BLaER1 treated with 17β-estradiol and CSF1 and Interleukin-3, amounts not matched to agents 10 nM and 100 nM (cell line): ENCODE results near the gene TUBA8.
"Not testable (repeated sequence)": the region's sequence is repeated elsewhere in the genome, so short reads cannot be mapped to it uniquely, and the experiment has no call there.

ENCODE experiments used
- H3K27ac ChIP-seq, 11 experiments: shearing (Covaris generic); formaldehyde crosslinking; 2 replicates each; pipeline ENCODE4 v1.8.1; 2022
- H3K27me3 ChIP-seq, 11 experiments: shearing (Covaris generic); formaldehyde crosslinking; 2 replicates each; pipeline ENCODE4 v1.8.1; 2022
- H3K36me3 ChIP-seq, 11 experiments: shearing (Covaris generic); formaldehyde crosslinking; 2 replicates each; pipeline ENCODE4 v1.8.1; 2022
- H3K4me1 ChIP-seq, 10 experiments: shearing (Covaris generic); formaldehyde crosslinking; 2 replicates each; pipeline ENCODE4 v1.8.1; 2022
- H3K4me2 ChIP-seq, 11 experiments: shearing (Covaris generic); formaldehyde crosslinking; 2 replicates each; pipeline ENCODE4 v1.8.1; 2022
- H3K4me3 ChIP-seq, 10 experiments: shearing (Covaris generic); formaldehyde crosslinking; 2 replicates each; pipeline ENCODE4 v1.8.1; 2022
- H3K9ac ChIP-seq, 11 experiments: shearing (Covaris generic); formaldehyde crosslinking; 2 replicates each; pipeline ENCODE4 v1.8.1; 2022
- H3K9me3 ChIP-seq, 11 experiments: shearing (Covaris generic); formaldehyde crosslinking; replicated peaks in 1 of 11; 2 replicates each; pipeline ENCODE4 v1.8.1; 2022
- H4K20me1 ChIP-seq, 11 experiments: shearing (Covaris generic); formaldehyde crosslinking; 2 replicates each; pipeline ENCODE4 v1.8.1; 2022
- Cebpa-rat ChIP-seq, 11 experiments: shearing (Covaris generic); IDR thresholded peaks; 2 replicates each; pipeline ENCODE4 v1.8.1; 2022

The TUBA8 gene

DNA sequence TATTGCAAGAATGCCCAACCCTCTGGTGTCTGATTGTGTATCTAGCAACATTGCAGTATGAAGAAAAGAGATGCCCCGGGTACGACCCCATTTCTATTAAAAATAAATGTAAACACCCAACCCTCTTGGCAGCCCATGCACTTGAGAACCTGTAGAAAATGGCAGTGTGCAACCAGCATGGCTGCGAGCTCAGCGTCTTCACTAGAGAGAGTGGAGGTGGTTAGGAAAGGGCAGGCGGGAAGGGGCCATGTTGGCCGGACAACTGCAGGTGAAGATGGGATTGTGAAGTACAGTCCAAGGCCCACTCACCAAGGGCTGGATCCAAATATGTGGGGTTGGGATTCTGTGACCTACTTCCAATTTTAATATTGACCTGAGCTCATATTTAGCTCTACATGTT lies 16.9 kb upstream of the TUBA8 start:
- Histone ChIP-seq H3K9me3 (peaks cover 0 to 10% (median 5%) of the 10 kb centered on the region in 11 experiments; a peak in 5 of 22 replicates), H3K36me3 (peaks cover 31 to 88% (median 66%) of the 10 kb centered on the region in 11 experiments), H3K4me1 (peaks cover 4 to 30% (median 13%) of the 10 kb centered on the region in 10 experiments; a peak in 15 of 20 replicates), H3K9ac (no peak overlapping the region), H3K27ac (no peak overlapping the region), H3K27me3 (no peaks in the 10 kb centered on the region), H3K4me2 (no peak overlapping the region), H3K4me3 (no peak overlapping the region), H4K20me1 (peaks cover 0 to 48% (median 18%) of the 10 kb centered on the region in 11 experiments; a peak in 17 of 22 replicates)
- TF ChIP-seq Cebpa-rat (IDR thresholded peaks at IDR 0.05), result no peak

DNA sequence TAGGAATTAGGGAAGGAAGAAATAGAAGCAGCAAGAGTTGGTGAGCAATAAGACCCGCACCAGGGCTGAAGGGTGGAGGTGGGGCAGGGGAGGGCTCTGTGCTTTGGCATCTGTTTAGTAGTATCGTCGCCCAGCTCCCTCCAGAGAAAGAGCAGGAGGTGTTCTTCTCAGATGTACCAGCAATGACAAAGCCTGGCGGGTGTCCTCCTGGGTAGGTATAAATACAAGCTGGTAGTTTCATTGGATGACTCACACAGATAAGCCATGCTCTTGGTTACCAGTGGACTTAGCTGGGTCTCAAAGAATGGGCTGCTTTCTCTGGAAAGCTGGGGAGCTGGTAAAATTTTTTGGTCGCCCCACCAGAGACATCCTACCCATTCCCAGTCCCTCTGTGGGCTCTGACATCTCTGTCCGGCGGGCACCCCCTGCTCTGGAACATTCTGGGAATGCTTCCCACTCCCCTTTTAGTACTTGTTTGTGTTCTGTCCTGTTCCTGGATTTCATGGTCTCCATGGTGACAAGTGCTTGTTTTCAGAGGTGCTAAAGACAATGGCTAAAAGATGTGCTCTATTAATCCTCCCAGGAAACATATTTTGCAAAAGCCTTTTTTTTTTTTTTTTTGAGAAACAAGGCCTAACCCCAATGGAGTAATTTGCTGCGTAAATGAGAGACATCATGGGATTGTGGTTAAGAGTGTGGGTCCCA lies 15.4 kb upstream of the TUBA8 start:
- Histone ChIP-seq H3K36me3 (peaks cover 16 to 73% (median 56%) of the 10 kb centered on the region in 11 experiments), H3K4me2 (peak overlapping the region in 3 of 11 experiments; percentile 22 to 34 (median 32); a peak in 4 of 22 replicates)

DNA sequence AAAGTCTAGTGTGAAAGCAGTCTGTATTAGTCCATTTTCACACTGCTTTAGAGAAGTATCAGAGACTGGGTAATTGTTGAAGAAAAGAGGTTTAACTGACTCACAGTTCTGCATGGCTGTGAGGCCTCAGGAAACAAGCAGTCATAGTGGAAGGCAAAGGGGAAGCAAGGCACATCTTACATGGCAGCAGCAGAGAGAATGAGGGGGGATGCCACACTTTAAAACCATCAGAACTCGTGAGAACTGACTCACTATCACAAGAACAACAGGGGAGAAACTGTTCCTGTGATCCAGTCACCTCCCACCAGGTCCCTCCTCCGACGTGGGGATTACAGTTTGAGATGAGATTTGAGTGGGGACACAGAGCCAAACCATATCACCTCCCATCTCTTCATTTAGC lies 13.8 kb upstream of the TUBA8 start:
- H4K20me1 ChIP-seq, result peaks cover 0 to 19% (median 0%) of the 10 kb centered on the region in 11 experiments; a peak in 6 of 22 replicates
- TF ChIP-seq Cebpa-rat (IDR thresholded peaks at IDR 0.05), result no peak
- H3K36me3 ChIP-seq, result peaks cover 12 to 72% (median 52%) of the 10 kb centered on the region in 11 experiments
- no peaks in the 10 kb centered on the region for H3K27me3 ChIP-seq
- H3K27ac ChIP-seq, result no peak overlapping the region
- peaks cover 0 to 13% (median 2%) of the 10 kb centered on the region in 10 experiments; a peak in 5 of 20 replicates for H3K4me1 ChIP-seq
- no peak overlapping the region; a peak in 1 of 22 replicates for H3K4me2 ChIP-seq
- no peak overlapping the region for H3K4me3 ChIP-seq
- H3K9ac ChIP-seq, result no peak overlapping the region
- peaks cover 0 to 10% (median 5%) of the 10 kb centered on the region in 11 experiments; a peak in 5 of 22 replicates for H3K9me3 ChIP-seq

More for the DNA sequence above, 15.4 kb upstream of the TUBA8 start:
- no peak overlapping the region for H3K9ac ChIP-seq
- peaks cover 0 to 32% (median 3%) of the 10 kb centered on the region in 11 experiments; a peak in 14 of 22 replicates for H4K20me1 ChIP-seq
- peaks cover 0 to 10% (median 5%) of the 10 kb centered on the region in 11 experiments; a peak in 5 of 22 replicates for H3K9me3 ChIP-seq
- H3K27ac ChIP-seq, result no peak overlapping the region
- H3K4me3 ChIP-seq, result no peak overlapping the region
- peaks cover 0 to 14% (median 3%) of the 10 kb centered on the region in 10 experiments; a peak in 7 of 20 replicates for H3K4me1 ChIP-seq
- no peaks in the 10 kb centered on the region for H3K27me3 ChIP-seq
- TF ChIP-seq Cebpa-rat (IDR thresholded peaks at IDR 0.05), result no peak

DNA sequence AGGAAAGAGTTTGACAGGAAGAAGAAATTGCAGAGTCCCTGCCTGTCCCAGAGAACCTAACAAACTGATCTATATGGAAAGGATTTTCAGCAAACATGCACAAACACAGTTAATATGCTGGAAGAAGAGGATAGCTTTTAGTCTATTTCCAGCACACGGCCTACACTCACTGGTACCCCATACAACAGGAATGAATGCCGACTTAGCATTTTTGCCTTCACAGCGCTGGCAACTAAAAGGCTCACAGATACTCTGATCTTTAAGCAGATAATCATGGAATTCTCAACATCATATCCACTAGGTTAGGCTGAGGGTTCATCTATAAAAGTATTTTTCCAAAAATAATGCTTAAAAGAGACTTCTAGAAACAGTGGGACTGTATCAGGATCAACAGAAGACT lies 9.8 kb upstream of the TUBA8 start:
- Histone ChIP-seq H3K36me3 (peaks cover 11 to 69% (median 30%) of the 10 kb centered on the region in 11 experiments; a peak in 20 of 22 replicates), H3K9me3 (peaks cover 3 to 32% (median 25%) of the 10 kb centered on the region in 11 experiments), H3K27ac (no peak overlapping the region)

DNA sequence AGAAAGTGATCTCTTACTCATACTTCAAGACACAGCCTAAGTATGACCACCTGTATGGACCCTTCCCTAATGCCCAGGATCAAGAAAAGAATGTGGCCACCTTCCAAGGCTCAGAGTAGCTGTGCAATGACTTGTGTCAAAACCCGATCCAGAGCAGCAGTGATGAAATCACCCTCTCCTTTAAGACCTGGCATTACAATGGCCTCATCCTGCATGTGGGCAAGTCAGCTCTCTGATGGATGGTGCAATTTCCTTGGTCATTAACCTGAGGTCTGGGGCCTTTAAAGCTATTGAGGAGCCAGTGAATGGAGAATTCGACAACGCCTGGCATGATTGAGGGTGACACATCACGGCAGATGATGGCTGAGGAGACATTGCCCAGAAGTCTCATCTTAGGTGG lies 9.1 kb upstream of the TUBA8 start:
- peaks cover 11 to 39% (median 30%) of the 10 kb centered on the region in 11 experiments for H3K9me3 ChIP-seq
- no peak overlapping the region for H3K4me3 ChIP-seq
- TF ChIP-seq Cebpa-rat (IDR thresholded peaks at IDR 0.05), result 0 out of 22 replicates have a peak, but pooled peaks of 1 of the 11 experiments have one; percentile 8
- H3K27ac ChIP-seq, result no peak overlapping the region
- H3K4me1 ChIP-seq, result peaks cover 12 to 19% (median 16%) of the 10 kb centered on the region in 10 experiments; a peak in 19 of 20 replicates
- H4K20me1 ChIP-seq, result no peaks in the 10 kb centered on the region; a peak in 2 of 22 replicates
- peaks cover 0 to 24% (median 0%) of the 10 kb centered on the region in 11 experiments; a peak in 6 of 22 replicates for H3K27me3 ChIP-seq
- peaks cover 14 to 65% (median 30%) of the 10 kb centered on the region in 11 experiments; a peak in 19 of 22 replicates for H3K36me3 ChIP-seq
- H3K4me2 ChIP-seq, result no peak overlapping the region
- H3K9ac ChIP-seq, result no peak overlapping the region

More for the DNA sequence above, 9.8 kb upstream of the TUBA8 start:
- Histone ChIP-seq H3K9ac (no peak overlapping the region), H3K4me1 (peaks cover 12 to 26% (median 16%) of the 10 kb centered on the region in 10 experiments; a peak in 19 of 20 replicates), H3K27me3 (peaks cover 0 to 16% (median 0%) of the 10 kb centered on the region in 11 experiments; a peak in 4 of 22 replicates), H3K4me2 (no peak overlapping the region), H3K4me3 (no peak overlapping the region), H4K20me1 (peaks cover 0 to 3% (median 0%) of the 10 kb centered on the region in 11 experiments; a peak in 2 of 22 replicates)
- no peak for TF ChIP-seq Cebpa-rat (IDR thresholded peaks at IDR 0.05)

DNA sequence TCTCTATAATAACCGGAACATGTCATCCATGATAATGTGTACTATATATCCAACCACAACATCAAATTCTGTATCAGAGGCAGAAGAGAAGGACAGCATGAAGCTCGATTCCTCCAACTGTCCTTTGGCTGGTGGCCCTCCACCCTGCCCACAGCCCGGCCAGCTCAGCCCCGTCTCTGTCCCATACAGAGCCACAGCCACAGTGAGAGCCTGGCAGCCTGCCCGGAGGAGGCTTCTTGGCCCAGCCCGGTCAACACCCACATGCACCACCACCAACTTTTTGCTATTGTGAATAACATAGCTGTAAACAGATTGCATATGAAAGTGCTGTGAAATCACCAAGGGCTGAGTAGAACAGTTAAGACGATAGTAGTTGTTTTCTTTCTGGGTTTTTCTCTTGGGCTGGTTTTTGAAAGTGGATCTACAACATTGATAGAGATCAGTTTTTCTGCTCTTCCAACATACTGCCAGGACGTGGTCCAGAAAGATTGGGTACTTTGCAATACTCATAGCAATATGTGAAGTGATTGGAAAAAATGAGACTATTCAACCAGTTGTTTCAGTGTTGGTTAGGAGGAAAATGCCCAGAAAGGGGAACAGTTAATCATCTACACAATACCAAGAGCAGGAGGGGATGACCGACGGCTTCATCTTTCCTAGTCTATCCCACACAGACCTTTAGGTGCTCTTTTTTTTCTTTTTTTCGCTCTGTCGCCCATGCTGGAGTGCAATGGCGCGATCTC lies 6.9 kb upstream of the TUBA8 start:
- TF ChIP-seq Cebpa-rat (IDR thresholded peaks at IDR 0.05), result no peak

DNA sequence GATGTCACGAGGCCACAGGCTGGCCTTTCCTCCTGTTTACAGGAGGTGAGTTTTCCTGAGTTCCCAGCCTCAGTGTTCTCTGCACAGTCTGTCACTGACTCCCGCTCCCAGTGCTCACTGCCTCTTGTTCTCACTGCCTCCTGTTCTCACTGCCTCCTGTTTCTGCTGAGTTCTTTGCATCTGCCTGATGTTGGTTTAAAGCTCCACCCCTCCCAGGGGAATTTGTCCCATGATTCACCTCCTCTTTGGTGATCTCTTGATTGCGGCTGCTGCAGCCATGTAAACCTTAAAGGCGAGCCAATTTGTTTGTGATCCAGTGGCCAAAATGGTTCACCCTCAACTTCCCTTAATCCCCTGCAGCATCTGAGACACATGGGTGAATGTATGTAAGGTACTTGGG lies 6.0 kb upstream of the TUBA8 start:
- peaks cover 0 to 4% (median 2%) of the 10 kb centered on the region in 11 experiments; a peak in 10 of 22 replicates for H4K20me1 ChIP-seq
- H3K27ac ChIP-seq, result no peak overlapping the region
- peaks cover 30 to 59% (median 52%) of the 10 kb centered on the region in 11 experiments for H3K9me3 ChIP-seq
- peaks cover 0 to 54% (median 5%) of the 10 kb centered on the region in 11 experiments; a peak in 15 of 22 replicates for H3K27me3 ChIP-seq
- H3K4me2 ChIP-seq, result peak overlapping the region; percentile 7 to 69 (median 49)
- no peak overlapping the region for H3K4me3 ChIP-seq
- H3K4me1 ChIP-seq, result peaks cover 13 to 20% (median 16%) of the 10 kb centered on the region in 10 experiments; a peak in 19 of 20 replicates
- TF ChIP-seq Cebpa-rat (IDR thresholded peaks at IDR 0.05), result no peak
- H3K36me3 ChIP-seq, result peaks cover 6 to 46% (median 19%) of the 10 kb centered on the region in 11 experiments; a peak in 19 of 22 replicates
- no peak overlapping the region for H3K9ac ChIP-seq

More for the DNA sequence above, 6.9 kb upstream of the TUBA8 start:
- Histone ChIP-seq H4K20me1 (no peaks in the 10 kb centered on the region; a peak in 2 of 22 replicates), H3K36me3 (peaks cover 13 to 47% (median 23%) of the 10 kb centered on the region in 11 experiments; a peak in 19 of 22 replicates), H3K9me3 (peaks cover 30 to 54% (median 47%) of the 10 kb centered on the region in 11 experiments), H3K27me3 (peaks cover 0 to 46% (median 4%) of the 10 kb centered on the region in 11 experiments; a peak in 10 of 22 replicates), H3K4me1 (peaks cover 12 to 17% (median 15%) of the 10 kb centered on the region in 10 experiments; a peak in 19 of 20 replicates), H3K9ac (no peak overlapping the region), H3K27ac (no peak overlapping the region), H3K4me2 (peak overlapping the region; percentile 7 to 69 (median 49); a peak in 17 of 22 replicates), H3K4me3 (no peak overlapping the region)

DNA sequence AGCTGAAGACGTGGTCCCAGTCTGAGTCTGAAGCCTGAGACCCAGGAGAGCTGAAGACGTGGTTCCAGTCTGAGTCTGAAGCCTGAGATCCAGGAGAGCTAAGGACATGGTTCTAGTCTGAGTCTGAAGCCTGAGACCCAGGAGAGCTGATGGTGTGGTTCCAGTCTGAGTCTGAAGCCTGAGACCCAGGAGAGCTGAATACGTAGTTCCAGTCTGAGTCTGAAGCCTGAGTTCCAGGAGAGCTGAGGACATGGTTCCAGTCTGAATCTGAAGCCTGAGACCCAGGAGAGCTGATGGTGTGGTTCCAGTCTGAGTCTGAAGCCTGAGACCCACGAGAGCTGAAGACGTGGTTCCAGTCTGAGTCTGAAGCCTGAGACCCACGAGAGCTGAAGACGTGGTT lies 4.6 kb upstream of the TUBA8 start:
- H3K36me3 ChIP-seq, result peaks cover 4 to 33% (median 15%) of the 10 kb centered on the region in 11 experiments; a peak in 17 of 22 replicates
- H3K9me3 ChIP-seq, result peaks cover 30 to 59% (median 52%) of the 10 kb centered on the region in 11 experiments
- not testable (repeated sequence) for H3K4me2 ChIP-seq, H3K27ac ChIP-seq, H3K9ac ChIP-seq
- H3K4me3 ChIP-seq, result peak overlapping the region in 1 of 10 experiments; percentile 1; a peak in 2 of 20 replicates
- H3K4me1 ChIP-seq, result peaks cover 26 to 34% (median 30%) of the 10 kb centered on the region in 10 experiments
- peaks cover 10 to 18% (median 14%) of the 10 kb centered on the region in 11 experiments; a peak in 20 of 22 replicates for H4K20me1 ChIP-seq
- H3K27me3 ChIP-seq, result peaks cover 5 to 68% (median 19%) of the 10 kb centered on the region in 11 experiments

DNA sequence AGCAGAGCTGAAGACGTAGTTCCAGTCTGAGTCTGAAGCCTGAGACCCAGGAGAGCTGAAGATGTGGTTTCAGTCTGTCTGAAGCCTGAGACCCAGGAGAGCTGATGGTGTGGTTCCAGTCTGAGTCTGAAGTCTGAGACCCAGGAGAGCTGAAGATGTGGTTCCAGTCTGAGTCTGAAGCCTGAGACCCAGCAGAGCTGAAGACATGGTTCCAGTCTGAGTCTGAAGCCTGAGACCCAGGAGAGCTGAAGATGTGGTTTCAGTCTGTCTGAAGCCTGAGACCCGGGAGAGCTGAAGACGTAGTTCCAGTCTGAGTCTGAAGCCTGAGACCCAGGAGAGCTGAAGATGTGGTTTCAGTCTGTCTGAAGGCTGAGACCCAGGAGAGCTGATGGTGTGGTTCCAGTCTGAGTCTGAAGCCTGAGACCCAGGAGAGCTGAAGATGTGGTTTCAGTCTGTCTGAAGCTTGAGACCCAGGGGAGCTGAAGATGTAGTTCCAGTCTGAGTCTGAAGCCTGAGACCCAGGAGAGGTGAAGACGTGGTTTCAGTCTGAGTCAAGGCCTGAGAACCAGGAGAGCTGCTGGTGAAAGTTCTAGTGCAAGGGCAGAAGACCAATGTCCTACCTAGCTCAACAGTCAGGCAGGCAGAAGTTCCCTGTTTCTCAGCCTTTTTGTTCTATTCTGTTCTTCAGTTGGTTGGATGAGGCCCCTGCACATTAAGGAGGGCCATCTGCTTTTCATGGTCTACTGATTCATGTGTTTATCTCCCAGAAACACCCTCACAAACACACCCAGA lies 3.9 kb upstream of the TUBA8 start:
- not testable (repeated sequence) for H3K4me3 ChIP-seq, H3K9ac ChIP-seq, H3K27ac ChIP-seq, H3K4me2 ChIP-seq
- Histone ChIP-seq H3K27me3 (peaks cover 13 to 76% (median 27%) of the 10 kb centered on the region in 11 experiments), H3K9me3 (peaks cover 30 to 59% (median 52%) of the 10 kb centered on the region in 11 experiments), H4K20me1 (peaks cover 18 to 26% (median 21%) of the 10 kb centered on the region in 11 experiments; a peak in 20 of 22 replicates), H3K36me3 (peaks cover 4 to 27% (median 12%) of the 10 kb centered on the region in 11 experiments; a peak in 17 of 22 replicates), H3K4me1 (peaks cover 33 to 41% (median 37%) of the 10 kb centered on the region in 10 experiments)
